Measurements from ENCODE around the gene ADARB2. TPM values are rescaled to one million over a fixed set of nuclear protein-coding genes. Genes with fewer than 3 reads are reported as not detected.

ADARB2 gene
- total and polyA plus RNA-seq, 2 experiments from 2014 or later, result 2.0 to 5.0 TPM

GRCh38 chr10:1175956-1176565 lies 561.3 kb downstream of the ADARB2 start (continued):
- TF ChIP-seq, protein P1, sequence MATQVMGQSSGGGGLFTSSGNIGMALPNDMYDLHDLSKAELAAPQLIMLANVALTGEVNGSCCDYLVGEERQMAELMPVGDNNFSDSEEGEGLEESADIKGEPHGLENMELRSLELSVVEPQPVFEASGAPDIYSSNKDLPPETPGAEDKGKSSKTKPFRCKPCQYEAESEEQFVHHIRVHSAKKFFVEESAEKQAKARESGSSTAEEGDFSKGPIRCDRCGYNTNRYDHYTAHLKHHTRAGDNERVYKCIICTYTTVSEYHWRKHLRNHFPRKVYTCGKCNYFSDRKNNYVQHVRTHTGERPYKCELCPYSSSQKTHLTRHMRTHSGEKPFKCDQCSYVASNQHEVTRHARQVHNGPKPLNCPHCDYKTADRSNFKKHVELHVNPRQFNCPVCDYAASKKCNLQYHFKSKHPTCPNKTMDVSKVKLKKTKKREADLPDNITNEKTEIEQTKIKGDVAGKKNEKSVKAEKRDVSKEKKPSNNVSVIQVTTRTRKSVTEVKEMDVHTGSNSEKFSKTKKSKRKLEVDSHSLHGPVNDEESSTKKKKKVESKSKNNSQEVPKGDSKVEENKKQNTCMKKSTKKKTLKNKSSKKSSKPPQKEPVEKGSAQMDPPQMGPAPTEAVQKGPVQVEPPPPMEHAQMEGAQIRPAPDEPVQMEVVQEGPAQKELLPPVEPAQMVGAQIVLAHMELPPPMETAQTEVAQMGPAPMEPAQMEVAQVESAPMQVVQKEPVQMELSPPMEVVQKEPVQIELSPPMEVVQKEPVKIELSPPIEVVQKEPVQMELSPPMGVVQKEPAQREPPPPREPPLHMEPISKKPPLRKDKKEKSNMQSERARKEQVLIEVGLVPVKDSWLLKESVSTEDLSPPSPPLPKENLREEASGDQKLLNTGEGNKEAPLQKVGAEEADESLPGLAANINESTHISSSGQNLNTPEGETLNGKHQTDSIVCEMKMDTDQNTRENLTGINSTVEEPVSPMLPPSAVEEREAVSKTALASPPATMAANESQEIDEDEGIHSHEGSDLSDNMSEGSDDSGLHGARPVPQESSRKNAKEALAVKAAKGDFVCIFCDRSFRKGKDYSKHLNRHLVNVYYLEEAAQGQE (IDR thresholded peaks at IDR 0.05; ENCODE audit: unreplicated experiment), result no peak
- TF ChIP-seq EZH2phosphoT487 (IDR thresholded peaks at IDR 0.05; ENCODE audit: unreplicated experiment), result no peak
- TF ChIP-seq EZH2 (IDR thresholded peaks at IDR 0.05; ENCODE audit: low read depth, unreplicated experiment), result no peak
- TF ChIP-seq, protein P2, sequence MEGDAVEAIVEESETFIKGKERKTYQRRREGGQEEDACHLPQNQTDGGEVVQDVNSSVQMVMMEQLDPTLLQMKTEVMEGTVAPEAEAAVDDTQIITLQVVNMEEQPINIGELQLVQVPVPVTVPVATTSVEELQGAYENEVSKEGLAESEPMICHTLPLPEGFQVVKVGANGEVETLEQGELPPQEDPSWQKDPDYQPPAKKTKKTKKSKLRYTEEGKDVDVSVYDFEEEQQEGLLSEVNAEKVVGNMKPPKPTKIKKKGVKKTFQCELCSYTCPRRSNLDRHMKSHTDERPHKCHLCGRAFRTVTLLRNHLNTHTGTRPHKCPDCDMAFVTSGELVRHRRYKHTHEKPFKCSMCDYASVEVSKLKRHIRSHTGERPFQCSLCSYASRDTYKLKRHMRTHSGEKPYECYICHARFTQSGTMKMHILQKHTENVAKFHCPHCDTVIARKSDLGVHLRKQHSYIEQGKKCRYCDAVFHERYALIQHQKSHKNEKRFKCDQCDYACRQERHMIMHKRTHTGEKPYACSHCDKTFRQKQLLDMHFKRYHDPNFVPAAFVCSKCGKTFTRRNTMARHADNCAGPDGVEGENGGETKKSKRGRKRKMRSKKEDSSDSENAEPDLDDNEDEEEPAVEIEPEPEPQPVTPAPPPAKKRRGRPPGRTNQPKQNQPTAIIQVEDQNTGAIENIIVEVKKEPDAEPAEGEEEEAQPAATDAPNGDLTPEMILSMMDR (conservative IDR thresholded peaks at IDR 0.05; ENCODE audit: low read depth in 2 of 2), result no peak
- TF ChIP-seq POLR2AphosphoS5 (IDR thresholded peaks at IDR 0.05; ENCODE audit: low read depth), result no peak

- Histone ChIP-seq H3K27me3 (ENCODE audit: insufficient read depth) (no peaks in the 10 kb centered on the region), H3K4me1 (ENCODE audit: insufficient read depth) (no peaks in the 10 kb centered on the region), H4K20me1 (replicated peaks; ENCODE audit: insufficient read depth) (no peaks in the 10 kb centered on the region), H3K27ac (ENCODE audit: low read depth) (no peak overlapping the region), H2AFZ (no peak overlapping the region), H3K4me2 (no peak overlapping the region), H3K4me3 (no peak overlapping the region), H3F3A (replicated peaks; ENCODE audit: low read depth) (no peaks in the 10 kb centered on the region), H3K36me3 (ENCODE audit: insufficient read depth) (no peaks in the 10 kb centered on the region), H3K9me2 (ENCODE audit: insufficient read depth) (no peaks in the 10 kb centered on the region), H3K79me2 (replicated peaks; ENCODE audit: insufficient read depth) (no peaks in the 10 kb centered on the region)
- DNase-seq (ENCODE audit: low spot score), result no peak
- peaks cover under 1% of the 10 kb centered on the region; the same call in 2 of the 3 replicates for H3K4me1 Mint-ChIP-seq
- no peaks in the 10 kb centered on the region for H3K9me3 Mint-ChIP-seq
- H3K27ac Mint-ChIP-seq, result no peak overlapping the region
- no peaks in the 10 kb centered on the region for H3K36me3 Mint-ChIP-seq (ENCODE audit: low read depth)
- ATAC-seq, result no peak
- no peak overlapping the region for H3K4me3 Mint-ChIP-seq
- H3K27me3 Mint-ChIP-seq (ENCODE audit: insufficient read depth, low read depth, poor library complexity), result peaks cover 13% of the 10 kb centered on the region
- no peak for TF ChIP-seq CREB1 (CRISPR knock-in tag; IDR thresholded peaks at IDR 0.05; ENCODE audit: low read depth)
- no peak for TF ChIP-seq ZNF331 (CRISPR knock-in tag; IDR thresholded peaks at IDR 0.05; ENCODE audit: low read depth)
Measured at GRCh38 chr10:1174022-1174421, 563.3 kb downstream of the ADARB2 start.

DNA sequence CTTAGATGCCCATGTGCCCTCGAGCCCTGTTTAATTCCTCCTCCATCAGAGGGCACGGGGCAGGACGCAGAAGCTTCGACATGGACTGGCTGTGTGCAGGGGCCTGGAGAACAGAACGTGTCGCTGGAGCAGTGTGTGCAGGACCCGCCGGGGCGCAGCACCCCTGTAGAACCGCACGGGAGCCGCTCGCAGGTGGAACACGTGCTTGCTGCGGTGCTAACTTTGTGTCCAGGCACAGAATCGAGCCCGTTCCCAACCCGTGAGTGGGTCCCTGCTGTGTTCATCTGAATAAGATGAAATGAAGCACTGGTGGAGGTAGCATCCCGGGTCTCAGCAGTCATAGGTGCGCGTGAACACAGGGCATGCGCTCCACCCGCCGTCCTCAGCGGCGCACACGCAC lies 564.2 kb downstream of the ADARB2 start:
- Histone ChIP-seq H3K4me2 (no peak overlapping the region), H4K20me1 (replicated peaks; ENCODE audit: insufficient read depth) (no peaks in the 10 kb centered on the region), H3K27me3 (ENCODE audit: insufficient read depth) (no peaks in the 10 kb centered on the region), H3K4me1 (ENCODE audit: insufficient read depth) (no peaks in the 10 kb centered on the region), H3K79me2 (replicated peaks; ENCODE audit: insufficient read depth) (no peaks in the 10 kb centered on the region), H2AFZ (no peak overlapping the region), H3F3A (replicated peaks; ENCODE audit: low read depth) (no peaks in the 10 kb centered on the region), H3K27ac (ENCODE audit: low read depth) (no peak overlapping the region), H3K9me2 (ENCODE audit: insufficient read depth) (no peaks in the 10 kb centered on the region), H3K36me3 (ENCODE audit: insufficient read depth) (no peaks in the 10 kb centered on the region), H3K4me3 (no peak overlapping the region)
- Mint-ChIP-seq H3K36me3 (ENCODE audit: low read depth) (no peaks in the 10 kb centered on the region), H3K27ac (no peak overlapping the region), H3K27me3 (ENCODE audit: insufficient read depth, low read depth, poor library complexity) (peaks cover 13% of the 10 kb centered on the region), H3K4me1 (no peaks in the 10 kb centered on the region; the same call in 2 of the 3 replicates), H3K9me3 (no peaks in the 10 kb centered on the region), H3K4me3 (no peak overlapping the region)
- DNase-seq (ENCODE audit: low spot score), result no peak
- ATAC-seq, result no peak
- TF ChIP-seq EZH2 (IDR thresholded peaks at IDR 0.05; ENCODE audit: low read depth, unreplicated experiment) (no peak), ZNF114 (CRISPR knock-in tag; IDR thresholded peaks at IDR 0.05) (no peak), EZH2phosphoT487 (IDR thresholded peaks at IDR 0.05; ENCODE audit: unreplicated experiment) (no peak), ZNF331 (CRISPR knock-in tag; IDR thresholded peaks at IDR 0.05; ENCODE audit: low read depth) (no peak), CREB1 (CRISPR knock-in tag; IDR thresholded peaks at IDR 0.05; ENCODE audit: low read depth) (no peak), NANOG (IDR thresholded peaks at IDR 0.05; ENCODE audit: borderline replicate concordance) (no peak), JUNB (IDR thresholded peaks at IDR 0.05; ENCODE audit: unreplicated experiment) (no peak), POLR2AphosphoS5 (IDR thresholded peaks at IDR 0.05; ENCODE audit: low read depth) (no peak)
- TF ChIP-seq, protein P2 (conservative IDR thresholded peaks at IDR 0.05; ENCODE audit: low read depth in 2 of 2), result no peak
- TF ChIP-seq, protein P3, sequence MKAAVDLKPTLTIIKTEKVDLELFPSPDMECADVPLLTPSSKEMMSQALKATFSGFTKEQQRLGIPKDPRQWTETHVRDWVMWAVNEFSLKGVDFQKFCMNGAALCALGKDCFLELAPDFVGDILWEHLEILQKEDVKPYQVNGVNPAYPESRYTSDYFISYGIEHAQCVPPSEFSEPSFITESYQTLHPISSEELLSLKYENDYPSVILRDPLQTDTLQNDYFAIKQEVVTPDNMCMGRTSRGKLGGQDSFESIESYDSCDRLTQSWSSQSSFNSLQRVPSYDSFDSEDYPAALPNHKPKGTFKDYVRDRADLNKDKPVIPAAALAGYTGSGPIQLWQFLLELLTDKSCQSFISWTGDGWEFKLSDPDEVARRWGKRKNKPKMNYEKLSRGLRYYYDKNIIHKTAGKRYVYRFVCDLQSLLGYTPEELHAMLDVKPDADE (IDR thresholded peaks at IDR 0.05), result no peak
